Measurements from ENCODE around the gene B4GALT2.

The B4GALT2 gene

GRCh38 chr1:44029260-44029910 is 50.4 kb downstream of the B4GALT2 start:
- TF ChIP-seq CTCF (IDR thresholded peaks at IDR 0.05; ENCODE audit: extremely low read depth, missing control alignments), result no peak
- peak; percentile 69 for DNase-seq (ENCODE audit: low spot score)

GRCh38 chr1:44029911-44030604 is 51.0 kb downstream of the B4GALT2 start:
- peak; percentile 95 for DNase-seq (ENCODE audit: low spot score)

GRCh38 chr1:44030605-44031251 is 51.7 kb downstream of the B4GALT2 start:
- no peak for TF ChIP-seq CTCF (IDR thresholded peaks at IDR 0.05; ENCODE audit: extremely low read depth, missing control alignments)
- DNase-seq (ENCODE audit: low spot score), result peak; percentile 66

More at GRCh38 chr1:44029911-44030604, 51.0 kb downstream of the B4GALT2 start:
- no peak for TF ChIP-seq CTCF (IDR thresholded peaks at IDR 0.05; ENCODE audit: extremely low read depth, missing control alignments)

- DNase-seq (ENCODE audit: low spot score), result no peak
- no peak for TF ChIP-seq CTCF (IDR thresholded peaks at IDR 0.05; ENCODE audit: extremely low read depth, missing control alignments)
Observed at GRCh38 chr1:44031252-44032169, 52.5 kb downstream of the B4GALT2 start, which contains the start of gene SLC6A9. Gene SLC6A9 (minus strand): TSS chr1:44031462. CDS start chr1:44024277, 7,185 bp downstream.

- no peak for TF ChIP-seq CTCF (IDR thresholded peaks at IDR 0.05; ENCODE audit: extremely low read depth, missing control alignments)
- DNase-seq (ENCODE audit: low spot score), result no peak
Observed at GRCh38 chr1:44032170-44032790, 53.3 kb downstream of the B4GALT2 start.

- DNase-seq (ENCODE audit: low spot score), result no peak
- no peak for TF ChIP-seq CTCF (IDR thresholded peaks at IDR 0.05; ENCODE audit: extremely low read depth, missing control alignments)
Observed at GRCh38 chr1:44033041-44033575, 54.1 kb downstream of the B4GALT2 start.

Measured in GM20000 (cell line).